SK-N-SH (cell line): ENCODE measurements around the gene SIDT2. TPM values are rescaled to one million over a fixed set of nuclear protein-coding genes. Genes with fewer than 3 reads are reported as not detected.

Source experiments
- CTCF ChIA-PET: fragments of 300-600, 350-600 bp; formaldehyde crosslinking; extraction: SDS; loops from one replicate; lab custom pipeline; 2021; lab: Yijun Ruan, JAX
- POLR2A ChIA-PET: fragments of 350-600 bp; sonication (Branson Sonifier 250); formaldehyde crosslinking; extraction: SDS; loops from one replicate; lab custom pipeline; 2020; ENCODE audit warnings: antibody characterized with exemption, inconsistent platforms; lab: Yijun Ruan, JAX
- DNase-seq: peaks from one replicate; pipeline ENCODE4 v3.0.0; 2012
- H2AFZ ChIP-seq: fragments of 200-600 bp; sonication (generic); 2 replicates; pipeline ENCODE4 v1.8.1; 2016; ENCODE audit warnings: antibody characterized with exemption, mild to moderate bottlenecking, low read depth
- H3F3A ChIP-seq: fragments of 200-600 bp; sonication (generic); replicated peaks from 2 replicates; pipeline ENCODE3; 2016; ENCODE audit warnings: antibody characterized with exemption, mild to moderate bottlenecking; ENCODE audit not compliant: insufficient read depth
- H3K27ac ChIP-seq, 2 experiments: fragments of 200-500 bp in 1 of 2; fragments of 200-600 bp in 1 of 2; sonication (Bioruptor generic) in 1 of 2; sonication (generic), shearing (Covaris generic) in 1 of 2; 2 replicates each; pipeline versions ENCODE4 v1.5.1 to v1.6.1; 2014 to 2016; ENCODE audit warnings: low read depth in 2 of 2, inconsistent platforms in 1 of 2, low read length in 1 of 2, mild to moderate bottlenecking in 1 of 2, mixed read lengths in 1 of 2
- H3K27me3 ChIP-seq: fragments of 200-600 bp; sonication (generic), shearing (Covaris generic); 2 replicates; pipeline ENCODE4 v1.6.1; 2016; ENCODE audit warnings: mixed run types; ENCODE audit not compliant: insufficient read depth
- H3K36me3 ChIP-seq, 2 experiments: fragments of 200-500 bp in 1 of 2; fragments of 200-600 bp in 1 of 2; sonication (Bioruptor generic) in 1 of 2; sonication (generic) in 1 of 2; replicated peaks in 1 of 2; 2 replicates each; pipeline versions ENCODE3 to v1.5.1; 2014 to 2016; ENCODE audit warnings: low read length in 1 of 2, mild to moderate bottlenecking in 1 of 2; ENCODE audit not compliant: insufficient read depth in 2 of 2, control insufficient read depth in 1 of 2
- H3K4me1 ChIP-seq, 2 experiments: fragments of 200-500 bp in 1 of 2; fragments of 200-600 bp in 1 of 2; sonication (Bioruptor generic) in 1 of 2; sonication (generic), shearing (Covaris generic) in 1 of 2; 2 replicates each; pipeline versions ENCODE4 v1.5.1 to v1.6.1; 2014 to 2016; ENCODE audit warnings: low read depth in 1 of 2, low read length in 1 of 2, mixed run types in 1 of 2; ENCODE audit not compliant: insufficient read depth in 2 of 2, control insufficient read depth in 1 of 2
- H3K4me2 ChIP-seq: fragments of 200-600 bp; sonication (generic), shearing (Covaris generic); 2 replicates; pipeline ENCODE4 v1.6.1; 2017; ENCODE audit warnings: mixed run types
- H3K4me3 ChIP-seq, 2 experiments: fragments of 200-500 bp in 1 of 2; fragments of 200-600 bp in 1 of 2; sonication (Bioruptor generic) in 1 of 2; sonication (generic), shearing (Covaris generic) in 1 of 2; 2 replicates each; pipeline versions ENCODE4 v1.5.1 to v1.8.1; 2014 to 2016; ENCODE audit warnings: low read depth in 2 of 2, inconsistent platforms in 1 of 2, low read length in 1 of 2, mild to moderate bottlenecking in 1 of 2, mixed read lengths in 1 of 2, moderate library complexity in 1 of 2
- H3K79me2 ChIP-seq: fragments of 200-600 bp; sonication (generic); 2 replicates; pipeline ENCODE4 v1.8.1; 2017; ENCODE audit warnings: mild to moderate bottlenecking; ENCODE audit not compliant: insufficient read depth
- H3K9ac ChIP-seq: fragments of 200-600 bp; sonication (generic); 2 replicates; pipeline ENCODE4 v1.6.1; 2017; ENCODE audit warnings: mixed run types
- H3K9me2 ChIP-seq: fragments of 200-600 bp; sonication (generic); 2 replicates; pipeline ENCODE4 v1.6.1; 2017; ENCODE audit warnings: mixed run types
- H3K9me3 ChIP-seq: fragments of 200-600 bp; sonication (generic); 2 replicates; pipeline ENCODE4 v1.6.1; 2017; ENCODE audit warnings: mixed run types, mild to moderate bottlenecking, moderate library complexity
- H4K20me1 ChIP-seq: fragments of 200-600 bp; sonication (generic); 2 replicates; pipeline ENCODE4 v1.6.1; 2017; ENCODE audit warnings: mild to moderate bottlenecking, mixed run types; ENCODE audit not compliant: insufficient read depth
- CHD2 ChIP-seq: fragments of 150-350 bp; IDR thresholded peaks from 2 replicates; pipeline ENCODE4 v1.6.1; 2018; ENCODE audit warnings: low read length; ENCODE audit not compliant: partially characterized antibody
- ELF1 ChIP-seq: IDR thresholded peaks from 2 replicates; pipeline ENCODE4 v1.4.0; 2012
- FOSL2 ChIP-seq: IDR thresholded peaks from 2 replicates; pipeline ENCODE4 v1.4.0; 2012; ENCODE audit warnings: low read depth, mild to moderate bottlenecking, moderate library complexity, borderline replicate concordance
- FOXM1 ChIP-seq: IDR thresholded peaks from 2 replicates; pipeline ENCODE4 v1.4.0; 2012; ENCODE audit warnings: low read depth, mild to moderate bottlenecking
- GABPA ChIP-seq: IDR thresholded peaks from 2 replicates; pipeline ENCODE4 v1.4.0; 2012; ENCODE audit warnings: low read depth, mild to moderate bottlenecking
- GATA2 ChIP-seq: sonication (generic); formaldehyde crosslinking; IDR thresholded peaks from 2 replicates; pipeline ENCODE4 v1.5.0; 2020; ENCODE audit warnings: mild to moderate bottlenecking, missing genetic modification reagents
- JUND ChIP-seq: IDR thresholded peaks from 2 replicates; pipeline ENCODE4 v1.4.0; 2012
- MAX ChIP-seq: IDR thresholded peaks from 2 replicates; pipeline ENCODE4 v1.4.0; 2012; ENCODE audit warnings: low read depth
- MEF2A ChIP-seq: IDR thresholded peaks from 2 replicates; pipeline ENCODE4 v1.4.0; 2012; ENCODE audit warnings: low read depth, borderline replicate concordance
- MXI1 ChIP-seq: IDR thresholded peaks from 2 replicates; pipeline ENCODE4 v1.6.1; 2012; ENCODE audit warnings: mild to moderate bottlenecking, low read depth, low read length, improper control_type of control experiment
- NFIC ChIP-seq: IDR thresholded peaks from 2 replicates; pipeline ENCODE4 v1.4.0; 2012; ENCODE audit warnings: borderline replicate concordance
- PBX3 ChIP-seq: IDR thresholded peaks from 2 replicates; pipeline ENCODE4; 2012
- POLR2AphosphoS5 ChIP-seq: IDR thresholded peaks from 2 replicates; pipeline ENCODE4 v1.6.1; 2012; ENCODE audit warnings: low read depth, low read length
- RCOR1 ChIP-seq: fragments of 150-350 bp; IDR thresholded peaks from 2 replicates; pipeline ENCODE4 v1.6.1; 2017; ENCODE audit warnings: antibody characterized with exemption, low read length
- RXRA ChIP-seq: IDR thresholded peaks from 2 replicates; pipeline ENCODE4 v1.4.0; 2012; ENCODE audit warnings: low read depth, mild to moderate bottlenecking, borderline replicate concordance
- SIN3A ChIP-seq: IDR thresholded peaks from 2 replicates; pipeline ENCODE4 v1.6.1; 2012; ENCODE audit warnings: low read depth, mild to moderate bottlenecking, low read length, moderate library complexity, borderline replicate concordance
- SMC3 ChIP-seq: IDR thresholded peaks from 2 replicates; pipeline ENCODE4 v1.6.1; 2012; ENCODE audit warnings: low read depth, low read length, improper control_type of control experiment
- TAF1 ChIP-seq: IDR thresholded peaks from 2 replicates; pipeline ENCODE4 v1.6.1; 2012; ENCODE audit warnings: low read depth, mild to moderate bottlenecking, low read length, moderate library complexity, borderline replicate concordance
- TCF12 ChIP-seq: IDR thresholded peaks from 2 replicates; pipeline ENCODE4 v1.4.0; 2012
- TEAD4 ChIP-seq: IDR thresholded peaks from 2 replicates; pipeline ENCODE4 v1.4.0; 2012; ENCODE audit warnings: mild to moderate bottlenecking, borderline replicate concordance; ENCODE audit not compliant: insufficient read depth
- USF2 ChIP-seq: fragments of 150-350 bp; IDR thresholded peaks from 2 replicates; pipeline ENCODE4 v1.6.1; 2017; ENCODE audit warnings: antibody characterized with exemption, low read length, low read depth, borderline replicate concordance
- YY1 ChIP-seq: IDR thresholded peaks from 2 replicates; pipeline ENCODE4 v1.4.0; 2012; ENCODE audit warnings: low read depth, mild to moderate bottlenecking
- WGBS: methylation state at CpG from one replicate; pipeline ENCODE4 v1.1.6; 2017; ENCODE audit warnings: low lambda C conversion rate; 5-methylcytosine and 5-hydroxymethylcytosine counted together
- polyA plus RNA-seq, 3 experiments: library from polyadenylated mRNA; depleted of rRNA; stranded (reverse); fragments of >200 nt; gene quantifications; 2 replicates each; pipeline ENCODE4 v1.2.3, GENCODE V29; 2012

The SIDT2 gene
- polyA plus RNA-seq, 1 of the 3 experiments (the other 2 are of a cell fraction): 17.5 TPM

- Histone ChIP-seq H3K4me2 (no peak overlapping the region), H3K27me3 (no peaks in the 10 kb centered on the region), H3K4me3 (no peak overlapping the region), H3F3A (no peaks in the 10 kb centered on the region), H2AFZ (no peak overlapping the region), H3K27ac (no peak overlapping the region), H4K20me1 (no peaks in the 10 kb centered on the region), H3K9me3 (no peaks in the 10 kb centered on the region), H3K9ac (no peak overlapping the region), H3K79me2 (no peaks in the 10 kb centered on the region), H3K4me1 (no peaks in the 10 kb centered on the region), H3K9me2 (no peaks in the 10 kb centered on the region), H3K36me3 (peaks cover 0 to 17% of the 10 kb centered on the region in 2 experiments)
- 80% methylated on average over 6 of the region's 8 CpGs for WGBS
- peak; percentile 13 for DNase-seq
- ChIA-PET CTCF (interaction anchor here (1.5 kb wide), 1 partner anchor 12 kb away, joined by 3 read pairs; no protein-coding TSS in a partner anchor), POLR2A (no interaction called here)
- TF ChIP-seq MXI1 (no peak), SIN3A (no peak), USF2 (no peak), PBX3 (no peak), FOSL2 (no peak)
Measured at GRCh38 chr11:117189941-117190544, 11.5 kb downstream of the SIDT2 start.

GRCh38 chr11:117191680-117192400, 13.3 kb downstream of the SIDT2 start:
- Histone ChIP-seq H3F3A (no peaks in the 10 kb centered on the region), H3K36me3 (peaks cover 0 to 17% of the 10 kb centered on the region in 2 experiments), H4K20me1 (no peaks in the 10 kb centered on the region), H3K4me3 (no peak overlapping the region), H3K9me2 (no peaks in the 10 kb centered on the region), H3K79me2 (no peaks in the 10 kb centered on the region), H2AFZ (no peak overlapping the region), H3K9ac (no peak overlapping the region), H3K27me3 (no peaks in the 10 kb centered on the region), H3K9me3 (no peaks in the 10 kb centered on the region), H3K4me1 (no peaks in the 10 kb centered on the region), H3K4me2 (no peak overlapping the region), H3K27ac (no peak overlapping the region)
- ChIA-PET POLR2A (no interaction called here), CTCF (interaction anchor here (1.0 kb wide), 1 partner anchor 11 kb away, joined by 3 read pairs; no protein-coding TSS in a partner anchor)
- WGBS: 93% methylated on average over 17 of the region's 26 CpGs
- no peak for DNase-seq
- TF ChIP-seq MAX (no peak), MEF2A (no peak), TAF1 (no peak), GATA2 (no peak), SIN3A (no peak), ELF1 (no peak), FOXM1 (no peak), SMC3 (no peak), NFIC (no peak), GABPA (no peak), JUND (no peak), POLR2AphosphoS5 (no peak), YY1 (no peak), RXRA (no peak), TCF12 (no peak), CHD2 (no peak), PBX3 (no peak), RCOR1 (no peak), TEAD4 (no peak)
